Bronchial epithelial cell (primary cell): Measurements from ENCODE around the gene TNFRSF13B. TPM values are rescaled to one million over a fixed set of nuclear protein-coding genes. Genes with fewer than 3 reads are reported as not detected.

Experiments
- DNase-seq: peaks from one replicate; pipeline ENCODE4 v3.0.0-alpha.2; 2010; ENCODE audit warnings: low read depth
- FAIRE-seq: peaks from 2 replicates; lab custom pipeline; 2011; peaks lifted over from hg19 to GRCh38; lab: Jason Lieb, UNC
- H3K27me3 ChIP-seq: 2 replicates; pipeline ENCODE4 v1.5.1; 2011; ENCODE audit warnings: low read length; ENCODE audit not compliant: control insufficient read depth, insufficient read depth
- H3K36me3 ChIP-seq: 2 replicates; pipeline ENCODE4 v1.5.1; 2011; ENCODE audit warnings: low read length; ENCODE audit not compliant: control insufficient read depth, insufficient read depth
- H3K4me3 ChIP-seq: 2 replicates; pipeline ENCODE4 v1.5.1; 2011; ENCODE audit warnings: mild to moderate bottlenecking, low read depth, low read length, control low read depth
- total RNA-seq: library from RNA; depleted of rRNA; stranded (reverse); fragments of >200 nt; gene quantifications from 2 replicates; pipeline ENCODE4 v1.2.1, GENCODE V29; 2014
- TF ChIP-seq, protein P1 (sequence below): IDR thresholded peaks from 2 replicates; pipeline ENCODE4 v1.5.1; 2011; ENCODE audit warnings: mild to moderate bottlenecking, moderate library complexity, low read length, control low read depth, inconsistent platforms; ENCODE audit not compliant: insufficient read depth, severe bottlenecking

TNFRSF13B gene
- total RNA-seq, 1 donor from 2014 or later, result not detected

DNA sequence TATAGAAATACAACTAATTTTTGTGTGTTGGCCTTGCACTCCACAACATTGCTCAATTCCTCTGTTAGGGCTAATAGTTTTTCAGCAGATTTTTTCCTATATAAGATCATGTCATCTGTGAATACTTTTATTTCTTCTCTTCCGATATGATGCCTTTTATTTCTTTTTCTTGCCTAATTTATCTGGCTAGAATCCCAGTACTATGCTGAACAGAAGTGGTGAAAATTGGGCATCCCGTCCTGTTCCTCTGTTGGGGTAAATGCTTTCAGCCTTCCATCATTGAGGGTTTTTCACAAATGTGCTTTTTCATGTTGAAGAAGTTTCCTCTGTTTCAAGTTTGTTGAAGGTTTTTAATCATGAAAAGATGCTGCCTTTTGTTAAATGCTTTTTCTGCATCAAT is 22.7 kb upstream of the TNFRSF13B start:
- Histone ChIP-seq H3K4me3 (no peak overlapping the region), H3K36me3 (no peaks in the 10 kb centered on the region), H3K27me3 (no peaks in the 10 kb centered on the region)
- TF ChIP-seq, protein P1, sequence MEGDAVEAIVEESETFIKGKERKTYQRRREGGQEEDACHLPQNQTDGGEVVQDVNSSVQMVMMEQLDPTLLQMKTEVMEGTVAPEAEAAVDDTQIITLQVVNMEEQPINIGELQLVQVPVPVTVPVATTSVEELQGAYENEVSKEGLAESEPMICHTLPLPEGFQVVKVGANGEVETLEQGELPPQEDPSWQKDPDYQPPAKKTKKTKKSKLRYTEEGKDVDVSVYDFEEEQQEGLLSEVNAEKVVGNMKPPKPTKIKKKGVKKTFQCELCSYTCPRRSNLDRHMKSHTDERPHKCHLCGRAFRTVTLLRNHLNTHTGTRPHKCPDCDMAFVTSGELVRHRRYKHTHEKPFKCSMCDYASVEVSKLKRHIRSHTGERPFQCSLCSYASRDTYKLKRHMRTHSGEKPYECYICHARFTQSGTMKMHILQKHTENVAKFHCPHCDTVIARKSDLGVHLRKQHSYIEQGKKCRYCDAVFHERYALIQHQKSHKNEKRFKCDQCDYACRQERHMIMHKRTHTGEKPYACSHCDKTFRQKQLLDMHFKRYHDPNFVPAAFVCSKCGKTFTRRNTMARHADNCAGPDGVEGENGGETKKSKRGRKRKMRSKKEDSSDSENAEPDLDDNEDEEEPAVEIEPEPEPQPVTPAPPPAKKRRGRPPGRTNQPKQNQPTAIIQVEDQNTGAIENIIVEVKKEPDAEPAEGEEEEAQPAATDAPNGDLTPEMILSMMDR, result no peak
- no peak for DNase-seq
- no peak for FAIRE-seq

DNA sequence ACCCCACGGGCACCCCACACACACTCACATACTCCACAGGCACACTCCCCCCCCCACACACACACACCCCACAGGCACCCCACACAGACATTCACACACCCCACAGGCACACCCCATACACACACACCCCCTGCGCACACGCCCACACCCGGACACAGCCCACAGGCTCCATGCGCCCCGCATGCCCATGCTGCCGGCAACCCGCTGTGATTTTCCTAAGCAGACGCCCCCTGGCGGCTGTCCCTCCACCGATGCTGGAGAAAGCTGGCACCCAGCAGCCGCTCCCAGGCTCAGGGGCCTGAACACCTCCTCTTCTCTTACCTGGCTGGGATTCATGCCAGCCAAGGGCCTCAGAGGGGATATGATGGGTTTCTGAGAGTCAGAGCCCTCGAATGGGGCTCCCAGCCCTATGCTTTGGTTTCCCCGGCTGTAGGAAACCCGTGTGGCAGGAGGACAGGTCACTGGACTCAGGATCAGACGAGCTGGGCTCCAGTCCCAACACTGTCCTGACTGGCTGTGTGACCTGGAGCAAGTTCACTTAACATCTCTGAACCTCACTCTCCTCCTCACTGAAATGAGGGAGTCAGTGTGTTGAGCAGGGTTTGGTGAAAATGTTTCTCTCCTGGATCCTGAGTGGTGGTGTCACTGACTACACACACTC is 19.6 kb upstream of the TNFRSF13B start:
- Histone ChIP-seq H3K27me3 (no peaks in the 10 kb centered on the region), H3K36me3 (no peaks in the 10 kb centered on the region), H3K4me3 (no peak overlapping the region)
- DNase-seq (peak; percentile 29), FAIRE-seq (no peak)
- TF ChIP-seq, protein P1, result peak; percentile 95

DNA sequence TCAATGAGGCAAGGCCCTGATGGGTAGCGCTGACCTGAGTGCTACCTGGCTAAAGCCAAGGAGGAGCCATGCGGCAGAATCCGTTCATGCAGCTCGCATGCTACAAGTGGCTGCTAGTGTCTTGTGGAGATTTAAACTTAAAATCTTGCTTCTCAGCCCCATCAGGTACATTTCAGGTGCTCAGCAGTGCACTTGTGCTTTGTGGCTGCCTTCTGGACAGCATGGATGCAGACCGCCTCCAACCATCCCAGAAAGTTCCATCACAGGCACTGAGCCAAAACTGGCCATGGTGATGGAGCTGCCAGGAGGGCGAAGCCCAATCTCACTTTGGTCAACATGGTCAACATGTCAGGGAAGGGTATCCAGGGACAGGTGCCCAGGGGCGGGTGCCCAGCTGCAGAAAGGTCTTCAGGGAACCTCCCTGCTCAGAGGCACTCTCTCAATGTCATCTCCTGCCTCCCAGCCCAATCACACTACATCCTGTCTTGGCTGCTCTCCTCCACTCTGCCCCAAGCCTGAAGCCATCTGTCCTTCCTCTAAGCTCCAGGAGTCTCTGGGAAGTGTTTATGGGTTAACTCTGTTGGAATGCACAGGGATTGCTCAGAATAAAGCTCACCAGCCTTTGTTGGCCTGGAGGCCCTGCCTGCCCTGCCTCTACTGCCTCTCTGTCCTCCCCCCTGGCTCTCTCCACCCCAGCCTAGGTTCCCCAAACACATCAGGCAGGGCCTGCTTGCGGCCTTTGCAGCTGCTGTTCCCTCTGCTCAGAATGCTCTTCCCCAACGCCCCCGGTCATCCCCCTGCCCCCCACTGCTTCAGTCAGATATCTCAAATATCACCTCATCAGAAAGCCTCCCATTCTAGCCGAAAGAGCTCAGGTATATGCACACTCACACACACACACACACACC is 18.3 kb upstream of the TNFRSF13B start:
- TF ChIP-seq, protein P1, result no peak
- Histone ChIP-seq H3K36me3 (no peaks in the 10 kb centered on the region), H3K27me3 (no peaks in the 10 kb centered on the region), H3K4me3 (no peak overlapping the region)
- FAIRE-seq (no peak), DNase-seq (no peak)

DNA sequence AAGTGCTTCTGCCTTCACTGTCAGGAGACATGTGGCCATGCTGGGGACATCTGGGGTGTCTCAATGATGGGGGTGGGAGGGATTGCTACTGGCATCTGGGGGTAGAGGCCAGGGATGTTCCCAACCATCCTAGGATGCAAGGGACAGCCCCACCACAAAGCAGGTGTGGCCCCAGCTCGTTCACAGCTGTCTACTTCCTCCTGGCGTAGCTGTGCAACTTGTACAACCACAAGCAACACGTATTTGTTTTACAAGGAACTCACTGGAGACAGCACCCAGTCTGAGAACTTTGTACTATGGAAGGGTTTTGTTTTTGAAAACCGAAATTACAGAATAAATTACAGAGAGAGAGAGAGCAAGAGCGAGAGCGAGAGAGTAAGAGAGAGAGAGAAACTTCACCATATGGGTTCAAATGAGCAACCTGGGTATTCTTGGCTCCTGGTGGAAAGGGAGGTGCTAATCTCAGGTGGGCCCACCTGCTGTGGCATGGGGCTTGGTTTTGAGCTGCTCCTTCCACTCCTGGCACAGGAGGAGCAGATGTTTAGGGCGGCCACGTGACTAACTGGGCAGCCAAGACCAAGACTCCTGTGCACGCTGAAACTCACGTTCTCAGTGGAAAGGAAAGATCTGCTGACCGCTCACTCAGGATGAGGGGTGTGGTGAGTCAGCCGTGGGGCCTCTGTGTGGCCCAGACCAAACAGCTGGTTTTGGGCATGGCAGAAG is 17.5 kb upstream of the TNFRSF13B start:
- TF ChIP-seq, protein P1, result no peak
- Histone ChIP-seq H3K4me3 (no peak overlapping the region), H3K27me3 (no peaks in the 10 kb centered on the region), H3K36me3 (no peaks in the 10 kb centered on the region)
- no peak for DNase-seq
- no peak for FAIRE-seq

DNA sequence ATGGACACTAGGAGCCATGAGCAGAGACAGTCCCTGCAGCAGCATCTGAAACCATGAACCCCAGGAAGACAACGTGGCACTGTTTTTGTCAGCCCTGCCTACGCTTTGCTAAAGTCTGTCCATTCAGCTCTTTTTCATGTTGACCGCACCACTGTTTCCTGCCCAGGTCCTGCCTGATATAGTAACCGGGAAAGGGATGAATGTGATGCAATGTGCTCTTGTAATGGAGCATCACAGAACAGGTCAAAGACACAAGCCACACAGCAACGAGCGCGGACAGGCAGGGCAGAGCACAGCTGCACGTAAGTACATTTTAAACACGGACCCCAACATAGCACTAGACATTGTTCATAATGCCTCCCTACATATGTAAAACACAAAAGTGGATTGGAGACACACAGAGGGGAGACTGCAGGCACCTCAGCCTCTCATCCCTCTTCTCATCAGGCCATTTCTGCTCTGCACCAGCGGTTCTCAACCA is 16.9 kb upstream of the TNFRSF13B start:
- peak; percentile 73 for FAIRE-seq
- H3K36me3 ChIP-seq, result no peaks in the 10 kb centered on the region
- DNase-seq, result no peak
- TF ChIP-seq, protein P1, result no peak
- H3K27me3 ChIP-seq, result no peaks in the 10 kb centered on the region
- H3K4me3 ChIP-seq, result no peak overlapping the region
